ENCODE results near the gene DPP8. TPM values are rescaled to one million over a fixed set of nuclear protein-coding genes. Genes with fewer than 3 reads are reported as not detected.
A peak's percentile ranks its signal among the peaks of the same experiment; 100 is the strongest.

Gene DPP8
- total and polyA plus RNA-seq, 2 donors (not counting 3 experiments of a cell fraction or from before 2014, with no cell fraction given) = 12.1 to 35.3 TPM

DNA sequence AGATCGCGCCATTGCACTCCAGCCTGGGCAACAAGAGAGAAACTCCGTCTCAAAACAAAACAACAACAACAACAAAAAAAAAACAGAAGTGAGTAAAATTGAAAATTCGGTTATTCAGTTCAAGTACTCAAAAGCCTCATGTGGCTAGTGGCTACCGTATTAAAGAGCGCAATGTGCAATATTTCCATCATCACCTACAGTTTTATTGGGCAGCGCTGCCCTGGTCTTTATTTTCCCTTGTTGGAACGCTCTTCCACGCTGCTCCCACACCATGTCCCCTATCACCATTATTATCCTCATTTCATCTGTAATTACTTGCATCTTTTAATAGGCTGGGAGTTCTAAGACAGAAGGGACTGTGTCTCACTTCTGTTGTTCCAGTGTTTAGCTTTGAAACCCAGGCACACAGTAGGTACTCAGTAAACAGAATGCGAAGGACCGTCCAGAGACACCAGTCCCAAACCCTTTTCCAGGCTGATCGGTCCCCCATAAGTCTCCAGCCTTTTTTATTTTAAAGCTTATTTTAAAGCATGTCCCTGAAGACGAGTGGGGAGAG is 12.4 kb upstream of the DPP8 start:
- dilution Hi-C loops (cut with MboI; ENCODE audit: extremely low pct_ligation_motif_present, low sequenced_read_pairs) (no loop called here), intact Hi-C loops (cut with micrococcal nuclease) (loop anchor here (1.0 kb wide), 1 partner anchor 13 kb away; the partner anchor contains the start of gene DPP8)
- no peak for FAIRE-seq
- Histone ChIP-seq H3K27me3 (ENCODE audit: control insufficient read depth in 2 of 2, insufficient read depth in 2 of 2, low read length in 2 of 2) (no peaks in the 10 kb centered on the region), H3K4me1 (ENCODE audit: control insufficient read depth, extremely low read depth, insufficient read depth, low read length) (peaks cover 20% of the 10 kb centered on the region), H3K9me1 (replicated peaks; ENCODE audit: control insufficient read depth, extremely low read depth, insufficient read depth, low read length) (no peaks in the 10 kb centered on the region), H3K4me3 (replicated peaks in 1 of 3; ENCODE audit: insufficient read depth in 1 of 3, low read depth in 1 of 3, low read length in 3 of 3) (peak overlapping the region in 2 of 3 experiments; percentile 23 to 56), H3K4me2 (ENCODE audit: insufficient read depth, low read length) (peak overlapping the region; percentile 78), H3K9me3 (replicated peaks; ENCODE audit: control insufficient read depth, insufficient read depth, low read length) (no peaks in the 10 kb centered on the region), H3K27ac (ENCODE audit: insufficient read depth, low read depth, low read length) (no peak overlapping the region), H4K20me1 (replicated peaks; ENCODE audit: control insufficient read depth, extremely low read depth, insufficient read depth, low read length) (no peaks in the 10 kb centered on the region), H3K79me2 (ENCODE audit: control insufficient read depth, insufficient read depth, low read length) (peaks cover 44% of the 10 kb centered on the region), H3K36me3 (ENCODE audit: control insufficient read depth in 2 of 2, extremely low read depth in 1 of 2, insufficient read depth in 2 of 2, low read length in 2 of 2) (no peaks in the 10 kb centered on the region), H2AFZ (ENCODE audit: low read depth, low read length) (peak overlapping the region; percentile 99), H3K9ac (replicated peaks; ENCODE audit: extremely low read depth, insufficient read depth, low read length) (peak overlapping the region; percentile 59)
- BruUV-seq (replicated peaks) = no TSS peak
- no peak for DNase-seq (ENCODE audit: low read depth, low spot score)
- TF ChIP-seq EZH2 (IDR thresholded peaks at IDR 0.05; ENCODE audit: borderline replicate concordance, low read depth, low read length, severe bottlenecking) (no peak), POLR2A (IDR thresholded peaks at IDR 0.05; ENCODE audit: low read depth, low read length) (no peak), GATA2 (IDR thresholded peaks at IDR 0.05; ENCODE audit: insufficient read depth, insufficient read length, low read depth, low read length) (no peak), FOS (IDR thresholded peaks at IDR 0.05; ENCODE audit: borderline replicate concordance, insufficient read depth, low read length) (no peak), JUN (IDR thresholded peaks at IDR 0.05; ENCODE audit: borderline replicate concordance, insufficient read depth, insufficient read length, low read depth) (no peak), MYC (IDR thresholded peaks at IDR 0.05; ENCODE audit: low read depth, low read length) (no peak), POLR2AphosphoS5 (IDR thresholded peaks at IDR 0.05; ENCODE audit: insufficient read depth, low read depth, low read length) (no peak)
- TF ChIP-seq, protein P1, sequence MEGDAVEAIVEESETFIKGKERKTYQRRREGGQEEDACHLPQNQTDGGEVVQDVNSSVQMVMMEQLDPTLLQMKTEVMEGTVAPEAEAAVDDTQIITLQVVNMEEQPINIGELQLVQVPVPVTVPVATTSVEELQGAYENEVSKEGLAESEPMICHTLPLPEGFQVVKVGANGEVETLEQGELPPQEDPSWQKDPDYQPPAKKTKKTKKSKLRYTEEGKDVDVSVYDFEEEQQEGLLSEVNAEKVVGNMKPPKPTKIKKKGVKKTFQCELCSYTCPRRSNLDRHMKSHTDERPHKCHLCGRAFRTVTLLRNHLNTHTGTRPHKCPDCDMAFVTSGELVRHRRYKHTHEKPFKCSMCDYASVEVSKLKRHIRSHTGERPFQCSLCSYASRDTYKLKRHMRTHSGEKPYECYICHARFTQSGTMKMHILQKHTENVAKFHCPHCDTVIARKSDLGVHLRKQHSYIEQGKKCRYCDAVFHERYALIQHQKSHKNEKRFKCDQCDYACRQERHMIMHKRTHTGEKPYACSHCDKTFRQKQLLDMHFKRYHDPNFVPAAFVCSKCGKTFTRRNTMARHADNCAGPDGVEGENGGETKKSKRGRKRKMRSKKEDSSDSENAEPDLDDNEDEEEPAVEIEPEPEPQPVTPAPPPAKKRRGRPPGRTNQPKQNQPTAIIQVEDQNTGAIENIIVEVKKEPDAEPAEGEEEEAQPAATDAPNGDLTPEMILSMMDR (IDR thresholded peaks at IDR 0.05; ENCODE audit: extremely low read depth in 1 of 2, insufficient read depth in 1 of 2, low read depth in 1 of 2, low read length in 2 of 2) = no peak
- TF ChIP-seq, protein P2, sequence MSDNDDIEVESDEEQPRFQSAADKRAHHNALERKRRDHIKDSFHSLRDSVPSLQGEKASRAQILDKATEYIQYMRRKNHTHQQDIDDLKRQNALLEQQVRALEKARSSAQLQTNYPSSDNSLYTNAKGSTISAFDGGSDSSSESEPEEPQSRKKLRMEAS (IDR thresholded peaks at IDR 0.05; ENCODE audit: insufficient read depth, insufficient read length) = no peak
- ChIA-PET CTCF (interaction anchor here (1.2 to 1.3 kb wide), 2 partner anchors 16 to 49 kb away, joined by 3 to 4 read pairs; no protein-coding TSS in a partner anchor), POLR2A (no interaction called here)

Measured in endothelial cell of umbilical vein (primary cell).